HepG2 (cell line): ENCODE results near the gene OSGIN1. TPM values are rescaled to one million over a fixed set of nuclear protein-coding genes. Genes with fewer than 3 reads are reported as not detected.

Source experiments
- CAMTA2 ChIP-seq: sonication (generic); formaldehyde crosslinking; IDR thresholded peaks from 2 replicates; pipeline ENCODE4 v1.4.0; 2020; ENCODE audit warnings: mild to moderate bottlenecking, missing genetic modification reagents, borderline replicate concordance
- FOXM1 ChIP-seq: sonication (generic); formaldehyde crosslinking; IDR thresholded peaks from 2 replicates; pipeline ENCODE4 v1.5.0; 2020; ENCODE audit warnings: missing genetic modification reagents
- GLI4 ChIP-seq: sonication (generic); formaldehyde crosslinking; IDR thresholded peaks from 2 replicates; pipeline ENCODE4 v1.5.1; 2020; ENCODE audit warnings: missing genetic modification reagents, mild to moderate bottlenecking, moderate library complexity, borderline replicate concordance
- KDM2A ChIP-seq: sonication (generic); formaldehyde crosslinking; IDR thresholded peaks from 2 replicates; pipeline ENCODE4 v1.4.0; 2020; ENCODE audit warnings: low read depth, missing genetic modification reagents, borderline replicate concordance
- MED13 ChIP-seq: sonication (generic); formaldehyde crosslinking; IDR thresholded peaks from 2 replicates; pipeline ENCODE4 v1.5.0; 2020; ENCODE audit warnings: missing genetic modification reagents
- TRIM24 ChIP-seq: sonication (generic); formaldehyde crosslinking; IDR thresholded peaks from 2 replicates; pipeline ENCODE4 v1.8.0; 2022; ENCODE audit warnings: mild to moderate bottlenecking, missing genetic modification reagents
- TSC22D2 ChIP-seq: sonication (generic); formaldehyde crosslinking; IDR thresholded peaks from 2 replicates; pipeline ENCODE4 v1.5.1; 2020; ENCODE audit warnings: missing genetic modification reagents, mild to moderate bottlenecking, borderline replicate concordance
- ZFAT ChIP-seq: sonication (generic); formaldehyde crosslinking; conservative IDR thresholded peaks from 2 replicates; pipeline ENCODE4 v1.8.1; 2023; ENCODE audit warnings: missing genetic modification reagents, inconsistent platforms
- ZNF225 ChIP-seq: sonication (generic); formaldehyde crosslinking; IDR thresholded peaks from 2 replicates; pipeline ENCODE4 v1.4.0; 2020; ENCODE audit warnings: mild to moderate bottlenecking, missing genetic modification reagents
- ZNF451 ChIP-seq: sonication (generic); formaldehyde crosslinking; IDR thresholded peaks from 2 replicates; pipeline ENCODE4 v1.5.0; 2020; ENCODE audit warnings: mild to moderate bottlenecking, missing genetic modification reagents
- ZNF557 ChIP-seq: sonication (generic); formaldehyde crosslinking; IDR thresholded peaks from 2 replicates; pipeline ENCODE4 v1.4.0; 2020; ENCODE audit warnings: missing genetic modification reagents
- ZNF564 ChIP-seq: sonication (generic); formaldehyde crosslinking; IDR thresholded peaks from 2 replicates; pipeline ENCODE4 v1.8.1; 2023; ENCODE audit warnings: mild to moderate bottlenecking, missing genetic modification reagents
- polyA plus RNA-seq, 8 experiments: library from polyadenylated mRNA; depleted of rRNA in 3 of 8; stranded (reverse) in 7 of 8; unstranded in 1 of 8; fragments of >200 nt; fragmentation: Illumina TruSeq in 4 of 8; extraction: Trizol in 4 of 8; gene quantifications; 2 replicates each; pipeline versions ENCODE4 v1.2.1 to v1.2.3, GENCODE V29; 2011 to 2016; ENCODE audit warnings: low read depth in 4 of 8, missing spikeins in 1 of 8, mixed read lengths in 1 of 8; ENCODE audit not compliant: insufficient read depth in 1 of 8
- total RNA-seq, 5 experiments: library from RNA; depleted of rRNA; stranded (reverse); fragments of >200 nt; fragmentation: Illumina TruSeq; extraction: Trizol; gene quantifications; 2 replicates each; pipeline ENCODE4 v1.2.3, GENCODE V29; 2016; ENCODE audit warnings: low read depth in 1 of 5
- TF ChIP-seq, protein P1 (sequence below): sonication (generic); formaldehyde crosslinking; IDR thresholded peaks from 2 replicates; pipeline ENCODE4 v1.5.0; 2020; ENCODE audit warnings: missing genetic modification reagents
- TF ChIP-seq, protein P2 (sequence below): sonication (generic); formaldehyde crosslinking; IDR thresholded peaks from 2 replicates; pipeline ENCODE4 v1.5.0; 2020; ENCODE audit warnings: missing genetic modification reagents
- TF ChIP-seq, protein P3 (sequence below): sonication (generic); formaldehyde crosslinking; IDR thresholded peaks from 2 replicates; pipeline ENCODE4 v1.5.1; 2020; ENCODE audit warnings: missing genetic modification reagents, mild to moderate bottlenecking, borderline replicate concordance

OSGIN1 gene
- total and polyA plus RNA-seq, 2 of the 13 experiments (the other 11 are each of a cell fraction or from before 2014, with no cell fraction given) = 20.5 to 27.1 TPM

- no peak for TF ChIP-seq TRIM24 (CRISPR knock-in tag)
- TF ChIP-seq TSC22D2 = no peak
- no peak for TF ChIP-seq ZNF564 (CRISPR knock-in tag)
- TF ChIP-seq FOXM1 = no peak
- no peak; the same call in 1 of the 2 replicates for TF ChIP-seq GLI4 (CRISPR knock-in tag)
- 0 out of 2 replicates have a peak, but pooled peaks have one; percentile 46 for TF ChIP-seq CAMTA2 (CRISPR knock-in tag)
- TF ChIP-seq ZNF451 (CRISPR knock-in tag) = 0 out of 2 replicates have a peak, but pooled peaks have one; percentile 48
- TF ChIP-seq, protein P1, sequence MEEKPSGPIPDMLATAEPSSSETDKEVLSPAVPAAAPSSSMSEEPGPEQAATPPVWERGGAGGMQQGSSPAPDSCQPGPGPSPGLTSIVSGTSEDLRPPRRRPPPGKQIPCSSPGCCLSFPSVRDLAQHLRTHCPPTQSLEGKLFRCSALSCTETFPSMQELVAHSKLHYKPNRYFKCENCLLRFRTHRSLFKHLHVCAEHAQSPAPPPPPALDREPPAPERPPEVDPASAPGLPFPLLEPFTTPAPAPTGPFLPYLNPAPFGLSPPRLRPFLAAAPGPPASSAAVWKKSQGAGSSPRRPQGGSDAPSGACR (CRISPR knock-in tag) = no peak
- no peak for TF ChIP-seq ZFAT (CRISPR knock-in tag)
- TF ChIP-seq, protein P2, sequence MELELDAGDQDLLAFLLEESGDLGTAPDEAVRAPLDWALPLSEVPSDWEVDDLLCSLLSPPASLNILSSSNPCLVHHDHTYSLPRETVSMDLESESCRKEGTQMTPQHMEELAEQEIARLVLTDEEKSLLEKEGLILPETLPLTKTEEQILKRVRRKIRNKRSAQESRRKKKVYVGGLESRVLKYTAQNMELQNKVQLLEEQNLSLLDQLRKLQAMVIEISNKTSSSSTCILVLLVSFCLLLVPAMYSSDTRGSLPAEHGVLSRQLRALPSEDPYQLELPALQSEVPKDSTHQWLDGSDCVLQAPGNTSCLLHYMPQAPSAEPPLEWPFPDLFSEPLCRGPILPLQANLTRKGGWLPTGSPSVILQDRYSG (CRISPR knock-in tag) = no peak
- TF ChIP-seq ZNF225 (CRISPR knock-in tag) = peak; percentile 82; the same call in 1 of the 2 replicates
- TF ChIP-seq, protein P3, sequence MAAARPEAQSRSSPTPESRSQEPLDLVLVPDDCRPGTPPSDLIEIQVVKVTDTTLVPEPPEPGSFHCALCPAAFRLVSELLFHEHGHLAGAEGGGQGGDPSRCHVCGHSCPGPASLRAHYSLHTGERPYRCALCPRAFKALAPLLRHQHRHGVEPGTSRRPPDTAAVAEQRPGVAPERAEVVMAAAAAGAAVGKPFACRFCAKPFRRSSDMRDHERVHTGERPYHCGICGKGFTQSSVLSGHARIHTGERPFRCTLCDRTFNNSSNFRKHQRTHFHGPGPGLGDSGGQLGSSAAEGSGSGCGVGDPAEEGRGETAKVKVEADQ (CRISPR knock-in tag) = no peak
- TF ChIP-seq ZNF557 (CRISPR knock-in tag) = no peak
- TF ChIP-seq KDM2A = peak; percentile 17; the same call in 1 of the 2 replicates
- no peak for TF ChIP-seq MED13 (CRISPR knock-in tag)
These were observed 3.6 kb downstream of the OSGIN1 start (continued) for GRCh38 chr16:83956336-83957289.
